Fibroblast of skin of left quadriceps (primary cell): Measurements from ENCODE around the gene FBLN5.

Source experiments
- DNase-seq, 2 experiments: peaks; one replicate each; pipeline ENCODE4 v3.0.0-alpha.2; 2013; ENCODE audit warnings: low read depth in 2 of 2

Gene FBLN5

GRCh38 chr14:91947475-91948184 lies at the start of gene FBLN5:
Gene FBLN5, minus strand, starts transcription at chr14:91947694. Its CDS starts 465 bp downstream, at chr14:91947229.
- peak; percentile 92 to 93 for DNase-seq

- peak; percentile 91 to 93 for DNase-seq
Observed at GRCh38 chr14:91996948-91997371, 49.5 kb upstream of the FBLN5 start.

GRCh38 chr14:91987192-91987591 lies 39.7 kb upstream of the FBLN5 start:
- no peak for DNase-seq

- no peak for DNase-seq
Observed at GRCh38 chr14:91985521-91986255, 38.2 kb upstream of the FBLN5 start.

- DNase-seq, result peak; percentile 55
Observed at GRCh38 chr14:91985008-91985407, 37.5 kb upstream of the FBLN5 start.

GRCh38 chr14:91983588-91983987 lies 36.1 kb upstream of the FBLN5 start:
- DNase-seq, result peak in 1 of 2 experiments; percentile 35

GRCh38 chr14:91980157-91980556 lies 32.7 kb upstream of the FBLN5 start:
- peak; percentile 62 to 65 for DNase-seq

GRCh38 chr14:91977884-91978283 lies 30.4 kb upstream of the FBLN5 start:
- no peak for DNase-seq

GRCh38 chr14:91975763-91976162 lies 28.3 kb upstream of the FBLN5 start:
- no peak for DNase-seq

GRCh38 chr14:91971188-91971778 lies 23.8 kb upstream of the FBLN5 start:
- DNase-seq, result no peak

- no peak for DNase-seq
Observed at GRCh38 chr14:91968280-91968679, 20.8 kb upstream of the FBLN5 start.

- no peak for DNase-seq
Observed at GRCh38 chr14:91964724-91965123, 17.2 kb upstream of the FBLN5 start.

- DNase-seq, result no peak
Observed at GRCh38 chr14:91964011-91964410, 16.5 kb upstream of the FBLN5 start.

GRCh38 chr14:91963465-91963864 lies 16.0 kb upstream of the FBLN5 start:
- DNase-seq, result no peak

GRCh38 chr14:91961297-91962220 lies 14.1 kb upstream of the FBLN5 start:
- no peak for DNase-seq

- no peak for DNase-seq
Observed at GRCh38 chr14:91957876-91958313, 10.4 kb upstream of the FBLN5 start.

- DNase-seq, result no peak
Observed at GRCh38 chr14:91956616-91957015, 9.1 kb upstream of the FBLN5 start.

GRCh38 chr14:91955168-91955567 lies 7.7 kb upstream of the FBLN5 start:
- no peak for DNase-seq

GRCh38 chr14:91953170-91953985 lies 5.9 kb upstream of the FBLN5 start:
- DNase-seq, result no peak

GRCh38 chr14:91946622-91947474 lies 646 bp downstream of the FBLN5 start:
- DNase-seq, result no peak
